ENCODE measurements around the gene DLG2.

The DLG2 gene

DNA sequence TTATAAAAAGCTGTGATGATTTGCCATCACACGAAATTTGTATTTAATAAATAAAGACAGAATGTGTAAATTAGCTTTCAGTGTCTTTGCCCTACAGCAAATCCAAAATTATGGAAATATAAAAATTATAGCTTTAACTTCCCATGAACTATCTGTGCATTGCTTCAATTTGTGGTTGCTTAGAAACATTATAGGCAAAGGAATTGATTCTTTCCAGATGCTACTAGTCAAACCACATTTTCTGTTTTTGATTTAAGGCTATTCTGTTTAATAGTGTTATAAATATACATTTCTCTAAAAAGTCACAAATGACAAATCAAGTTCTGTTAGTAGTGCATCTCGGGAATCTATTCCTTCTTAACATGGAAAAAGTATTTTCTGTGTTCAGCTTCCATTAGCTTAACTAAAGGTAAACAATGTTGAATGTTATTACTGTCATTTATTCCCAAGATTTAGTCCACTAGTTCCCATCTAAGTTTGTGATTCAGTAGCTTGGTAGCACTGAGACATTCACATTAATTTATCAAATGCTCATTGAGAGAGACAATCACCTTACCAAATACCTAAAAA is 1254.7 kb downstream of the DLG2 start:
- Histone ChIP-seq H3K27ac (replicated peaks) (no peak overlapping the region), H3K27me3 (ENCODE audit: insufficient read depth, poor library complexity, severe bottlenecking) (no peaks in the 10 kb centered on the region)

GRCh38 chr11:84358034-84358433 is 1269.1 kb downstream of the DLG2 start:
- TF ChIP-seq, protein P1, sequence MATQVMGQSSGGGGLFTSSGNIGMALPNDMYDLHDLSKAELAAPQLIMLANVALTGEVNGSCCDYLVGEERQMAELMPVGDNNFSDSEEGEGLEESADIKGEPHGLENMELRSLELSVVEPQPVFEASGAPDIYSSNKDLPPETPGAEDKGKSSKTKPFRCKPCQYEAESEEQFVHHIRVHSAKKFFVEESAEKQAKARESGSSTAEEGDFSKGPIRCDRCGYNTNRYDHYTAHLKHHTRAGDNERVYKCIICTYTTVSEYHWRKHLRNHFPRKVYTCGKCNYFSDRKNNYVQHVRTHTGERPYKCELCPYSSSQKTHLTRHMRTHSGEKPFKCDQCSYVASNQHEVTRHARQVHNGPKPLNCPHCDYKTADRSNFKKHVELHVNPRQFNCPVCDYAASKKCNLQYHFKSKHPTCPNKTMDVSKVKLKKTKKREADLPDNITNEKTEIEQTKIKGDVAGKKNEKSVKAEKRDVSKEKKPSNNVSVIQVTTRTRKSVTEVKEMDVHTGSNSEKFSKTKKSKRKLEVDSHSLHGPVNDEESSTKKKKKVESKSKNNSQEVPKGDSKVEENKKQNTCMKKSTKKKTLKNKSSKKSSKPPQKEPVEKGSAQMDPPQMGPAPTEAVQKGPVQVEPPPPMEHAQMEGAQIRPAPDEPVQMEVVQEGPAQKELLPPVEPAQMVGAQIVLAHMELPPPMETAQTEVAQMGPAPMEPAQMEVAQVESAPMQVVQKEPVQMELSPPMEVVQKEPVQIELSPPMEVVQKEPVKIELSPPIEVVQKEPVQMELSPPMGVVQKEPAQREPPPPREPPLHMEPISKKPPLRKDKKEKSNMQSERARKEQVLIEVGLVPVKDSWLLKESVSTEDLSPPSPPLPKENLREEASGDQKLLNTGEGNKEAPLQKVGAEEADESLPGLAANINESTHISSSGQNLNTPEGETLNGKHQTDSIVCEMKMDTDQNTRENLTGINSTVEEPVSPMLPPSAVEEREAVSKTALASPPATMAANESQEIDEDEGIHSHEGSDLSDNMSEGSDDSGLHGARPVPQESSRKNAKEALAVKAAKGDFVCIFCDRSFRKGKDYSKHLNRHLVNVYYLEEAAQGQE (IDR thresholded peaks at IDR 0.05; ENCODE audit: insufficient replicate concordance, low read depth): no peak
- TF ChIP-seq, protein P2, sequence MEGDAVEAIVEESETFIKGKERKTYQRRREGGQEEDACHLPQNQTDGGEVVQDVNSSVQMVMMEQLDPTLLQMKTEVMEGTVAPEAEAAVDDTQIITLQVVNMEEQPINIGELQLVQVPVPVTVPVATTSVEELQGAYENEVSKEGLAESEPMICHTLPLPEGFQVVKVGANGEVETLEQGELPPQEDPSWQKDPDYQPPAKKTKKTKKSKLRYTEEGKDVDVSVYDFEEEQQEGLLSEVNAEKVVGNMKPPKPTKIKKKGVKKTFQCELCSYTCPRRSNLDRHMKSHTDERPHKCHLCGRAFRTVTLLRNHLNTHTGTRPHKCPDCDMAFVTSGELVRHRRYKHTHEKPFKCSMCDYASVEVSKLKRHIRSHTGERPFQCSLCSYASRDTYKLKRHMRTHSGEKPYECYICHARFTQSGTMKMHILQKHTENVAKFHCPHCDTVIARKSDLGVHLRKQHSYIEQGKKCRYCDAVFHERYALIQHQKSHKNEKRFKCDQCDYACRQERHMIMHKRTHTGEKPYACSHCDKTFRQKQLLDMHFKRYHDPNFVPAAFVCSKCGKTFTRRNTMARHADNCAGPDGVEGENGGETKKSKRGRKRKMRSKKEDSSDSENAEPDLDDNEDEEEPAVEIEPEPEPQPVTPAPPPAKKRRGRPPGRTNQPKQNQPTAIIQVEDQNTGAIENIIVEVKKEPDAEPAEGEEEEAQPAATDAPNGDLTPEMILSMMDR (IDR thresholded peaks at IDR 0.05; ENCODE audit: insufficient read depth, low read length): no peak
- TF ChIP-seq POLR2AphosphoS5 (IDR thresholded peaks at IDR 0.05; ENCODE audit: low read depth) (no peak), GABPA (IDR thresholded peaks at IDR 0.05; ENCODE audit: low read depth) (no peak), SPI1 (IDR thresholded peaks at IDR 0.05; ENCODE audit: borderline replicate concordance, low read depth) (no peak)
- no peak overlapping the region for H3K4me3 ChIP-seq (replicated peaks; ENCODE audit: insufficient read depth, low read length)
- no peak for DNase-seq (ENCODE audit: low read depth in 1 of 2, low spot score in 1 of 2)
- H3K27me3 ChIP-seq (ENCODE audit: insufficient read depth, poor library complexity, severe bottlenecking): no peaks in the 10 kb centered on the region
- no peak overlapping the region for H3K27ac ChIP-seq (replicated peaks)

More for the DNA sequence above, 1254.7 kb downstream of the DLG2 start:
- DNase-seq (ENCODE audit: low read depth in 1 of 2, low spot score in 1 of 2): no peak
- no peak for TF ChIP-seq GABPA (IDR thresholded peaks at IDR 0.05; ENCODE audit: low read depth)
- TF ChIP-seq, protein P1 (IDR thresholded peaks at IDR 0.05; ENCODE audit: insufficient replicate concordance, low read depth): no peak
- TF ChIP-seq, protein P2 (IDR thresholded peaks at IDR 0.05; ENCODE audit: insufficient read depth, low read length): no peak
- H3K4me3 ChIP-seq (replicated peaks; ENCODE audit: insufficient read depth, low read length): no peak overlapping the region

GRCh38 chr11:84355911-84356310 is 1271.2 kb downstream of the DLG2 start:
- no peak for DNase-seq (ENCODE audit: low read depth in 1 of 2, low spot score in 1 of 2)
- Histone ChIP-seq H3K27ac (replicated peaks) (no peak overlapping the region), H3K27me3 (ENCODE audit: insufficient read depth, poor library complexity, severe bottlenecking) (no peaks in the 10 kb centered on the region), H3K4me3 (replicated peaks; ENCODE audit: insufficient read depth, low read length) (no peak overlapping the region)
- TF ChIP-seq, protein P1 (IDR thresholded peaks at IDR 0.05; ENCODE audit: insufficient replicate concordance, low read depth): no peak
- TF ChIP-seq, protein P2 (IDR thresholded peaks at IDR 0.05; ENCODE audit: insufficient read depth, low read length): no peak
- TF ChIP-seq SPI1 (IDR thresholded peaks at IDR 0.05; ENCODE audit: borderline replicate concordance, low read depth) (no peak), POLR2AphosphoS5 (IDR thresholded peaks at IDR 0.05; ENCODE audit: low read depth) (no peak), GABPA (IDR thresholded peaks at IDR 0.05; ENCODE audit: low read depth) (no peak)
